Measurements from ENCODE around the gene ACACB.

ACACB gene

DNA sequence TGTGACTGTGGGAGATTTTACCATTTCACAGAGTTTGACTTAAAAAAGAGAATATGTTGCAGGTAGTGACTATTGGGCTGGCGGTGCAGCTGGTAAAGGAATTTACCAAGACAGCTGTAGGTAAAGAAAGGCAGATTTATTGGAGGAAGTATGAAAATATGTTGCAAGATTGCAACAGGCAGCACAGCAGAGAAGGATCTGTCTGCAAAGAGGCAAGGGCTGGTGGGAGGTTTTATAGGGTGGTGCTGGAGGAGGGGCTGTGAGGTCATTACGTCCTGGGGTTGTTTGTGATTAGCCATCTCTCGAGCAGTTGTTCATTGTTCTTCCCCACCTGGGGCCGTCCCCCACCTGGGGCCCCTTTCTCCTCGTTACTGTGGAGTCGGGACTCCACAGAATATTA lies 62.1 kb downstream of the ACACB start:
- no peaks in the 10 kb centered on the region for H3K27me3 ChIP-seq
- intact Hi-C loops (cut with DNase I; ENCODE audit: low total_unique reads), result no loop called here
- no peak for DNase-seq
- no peaks in the 10 kb centered on the region for H3K4me1 ChIP-seq
- H3K36me3 ChIP-seq, result peaks cover 57 to 91% (median 57%) of the 10 kb centered on the region in 3 donors
- peaks cover 0 to 5% (median 4%) of the 10 kb centered on the region in 3 donors for H3K9me3 ChIP-seq
- no peak overlapping the region for H3K27ac ChIP-seq
- TF ChIP-seq CTCF (IDR thresholded peaks at IDR 0.05), result no peak
- H3K4me3 ChIP-seq, result no peak overlapping the region

GRCh38 chr12:109179927-109180326 lies 63.5 kb downstream of the ACACB start:
- no peaks in the 10 kb centered on the region for H3K4me1 ChIP-seq
- no peaks in the 10 kb centered on the region for H3K9me3 ChIP-seq
- intact Hi-C loops (cut with DNase I; ENCODE audit: low total_unique reads), result no loop called here
- H3K4me3 ChIP-seq, result no peak overlapping the region
- H3K27me3 ChIP-seq, result no peaks in the 10 kb centered on the region
- no peak for DNase-seq
- peaks cover 47 to 91% (median 51%) of the 10 kb centered on the region in 3 donors for H3K36me3 ChIP-seq
- TF ChIP-seq CTCF (IDR thresholded peaks at IDR 0.05), result no peak
- no peak overlapping the region for H3K27ac ChIP-seq

- H3K27me3 ChIP-seq, result no peaks in the 10 kb centered on the region
- H3K4me3 ChIP-seq, result no peak overlapping the region
- no peak overlapping the region for H3K27ac ChIP-seq
- no peaks in the 10 kb centered on the region for H3K4me1 ChIP-seq
- H3K36me3 ChIP-seq, result peaks cover 50 to 94% (median 52%) of the 10 kb centered on the region in 3 donors
- intact Hi-C loops (cut with DNase I; ENCODE audit: low total_unique reads), result no loop called here
- H3K9me3 ChIP-seq, result no peaks in the 10 kb centered on the region
- TF ChIP-seq CTCF (IDR thresholded peaks at IDR 0.05), result no peak
- no peak for DNase-seq
Measured at GRCh38 chr12:109182041-109182839, 65.9 kb downstream of the ACACB start.

DNA sequence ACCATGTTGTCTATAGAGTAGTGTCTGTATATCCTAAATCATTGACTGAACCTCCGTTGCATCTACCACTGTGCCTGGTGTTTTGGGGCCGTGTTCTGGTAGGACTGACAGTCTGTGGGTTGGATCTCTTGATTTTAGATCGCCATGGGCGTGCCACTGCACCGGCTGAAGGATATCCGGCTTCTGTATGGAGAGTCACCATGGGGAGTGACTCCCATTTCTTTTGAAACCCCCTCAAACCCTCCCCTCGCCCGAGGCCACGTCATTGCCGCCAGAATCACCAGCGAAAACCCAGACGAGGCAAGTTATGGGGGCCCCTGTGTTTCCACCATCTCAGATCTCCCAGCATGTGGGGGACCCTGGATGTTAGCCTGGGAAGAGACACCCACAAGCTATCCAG lies 69.1 kb downstream of the ACACB start:
- Histone ChIP-seq H3K4me3 (no peak overlapping the region), H3K27me3 (no peaks in the 10 kb centered on the region), H3K36me3 (peaks cover 48 to 93% (median 57%) of the 10 kb centered on the region in 3 donors), H3K27ac (no peak overlapping the region), H3K9me3 (no peaks in the 10 kb centered on the region), H3K4me1 (no peaks in the 10 kb centered on the region)
- intact Hi-C loops (cut with DNase I; ENCODE audit: low total_unique reads), result no loop called here
- DNase-seq, result no peak
- TF ChIP-seq CTCF (IDR thresholded peaks at IDR 0.05), result no peak

DNA sequence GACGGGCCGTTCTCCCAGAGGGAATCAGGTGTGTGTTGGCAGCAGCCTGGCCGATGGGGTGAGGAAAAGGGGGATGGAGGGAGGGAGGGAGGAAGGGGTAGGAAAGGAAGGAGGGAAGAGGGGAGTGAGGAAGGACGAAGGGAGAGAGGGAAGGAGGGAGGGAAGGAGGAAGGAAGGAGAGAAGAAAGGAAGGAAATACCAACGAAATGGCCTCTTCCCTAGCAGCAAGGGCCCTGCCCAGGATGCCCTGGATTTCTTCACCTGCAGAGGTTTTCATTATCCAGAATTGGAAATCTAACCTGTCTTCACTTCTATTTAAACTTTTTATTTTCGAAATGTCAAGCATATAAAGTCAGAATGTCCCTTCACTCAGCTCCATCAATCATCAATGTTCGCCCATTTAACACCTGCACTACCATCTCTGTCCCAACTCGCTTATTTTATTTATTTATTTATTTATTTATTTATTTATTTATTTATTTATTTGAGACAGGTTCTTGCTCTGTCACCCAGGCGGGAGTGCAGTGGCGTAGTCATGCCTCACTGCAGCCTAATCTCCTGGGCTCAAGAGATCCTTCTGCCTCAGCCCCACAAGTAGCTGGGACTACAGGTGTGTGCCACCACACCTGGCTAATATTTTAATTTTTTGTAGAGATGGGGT lies 70.7 kb downstream of the ACACB start:
- no peak for DNase-seq
- intact Hi-C loops (cut with DNase I; ENCODE audit: low total_unique reads), result no loop called here

More for the DNA sequence above, 70.7 kb downstream of the ACACB start:
- Histone ChIP-seq H3K4me1 (no peaks in the 10 kb centered on the region), H3K36me3 (peaks cover 55 to 93% (median 69%) of the 10 kb centered on the region in 3 donors), H3K9me3 (no peaks in the 10 kb centered on the region), H3K4me3 (no peak overlapping the region), H3K27me3 (no peaks in the 10 kb centered on the region), H3K27ac (no peak overlapping the region)
- TF ChIP-seq CTCF (IDR thresholded peaks at IDR 0.05), result no peak
